ENCODE measurements around the gene WDR5.
A peak's percentile ranks its signal among the peaks of the same experiment; 100 is the strongest.

The WDR5 gene

DNA sequence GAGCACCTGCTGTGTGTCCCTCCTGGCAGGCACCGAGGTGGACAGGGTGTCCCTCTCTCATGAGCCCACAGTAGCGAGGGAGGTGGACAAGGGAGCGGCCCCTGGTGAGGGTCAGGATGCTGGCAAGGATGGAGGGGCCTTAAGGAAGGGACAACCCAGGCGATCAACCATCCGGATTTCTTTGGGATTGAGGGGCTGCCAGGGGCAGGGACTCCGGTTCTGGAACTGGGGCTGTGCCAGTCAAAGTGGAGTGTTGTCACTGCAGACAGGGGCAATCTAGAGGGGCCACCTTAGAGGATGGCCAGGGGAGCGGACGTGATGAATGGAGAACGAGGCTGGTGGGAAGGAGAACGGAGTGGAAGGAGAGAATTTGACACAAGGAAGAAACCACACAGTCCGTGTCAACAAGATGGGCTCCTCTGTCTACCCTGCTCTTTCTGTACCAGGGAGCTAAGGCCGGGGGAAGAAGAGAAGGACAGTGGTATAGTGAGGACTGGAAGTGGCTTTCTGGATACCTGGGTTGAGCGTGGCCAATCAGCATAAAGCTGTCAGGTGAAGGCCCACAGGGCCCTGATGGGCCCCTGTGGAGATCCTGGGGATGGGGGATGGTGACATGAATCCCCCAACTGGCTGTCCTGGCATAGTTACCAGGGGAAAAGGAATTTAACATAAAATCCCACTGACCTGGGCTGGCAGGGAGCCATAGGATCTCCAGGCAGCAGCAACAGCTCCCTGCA, 4.2 kb upstream of the WDR5 start:
- no peak for DNase-seq (ENCODE audit: low read depth in 3 of 3, low spot score in 1 of 3)

- DNase-seq (ENCODE audit: low read depth in 3 of 3, low spot score in 1 of 3) = no peak
Observed at GRCh38 chr9:134132208-134132870, 3.5 kb upstream of the WDR5 start.

GRCh38 chr9:134134949-134135342, 936 bp upstream of the WDR5 start:
- no peak for DNase-seq (ENCODE audit: low read depth in 3 of 3, low spot score in 1 of 3)

- peak in 1 of 3 donors; percentile 7 for DNase-seq (ENCODE audit: low read depth in 3 of 3, low spot score in 1 of 3)
Observed at GRCh38 chr9:134136118-134136995, 475 bp downstream of the WDR5 start.

- no peak for DNase-seq (ENCODE audit: low read depth in 3 of 3, low spot score in 1 of 3)
Observed at GRCh38 chr9:134136996-134137299, 1.1 kb downstream of the WDR5 start.

- DNase-seq (ENCODE audit: low read depth in 3 of 3, low spot score in 1 of 3) = no peak
Observed at GRCh38 chr9:134138292-134138691, 2.4 kb downstream of the WDR5 start.

GRCh38 chr9:134139081-134139480, 3.2 kb downstream of the WDR5 start:
- no peak for DNase-seq (ENCODE audit: low read depth in 3 of 3, low spot score in 1 of 3)

- no peak for DNase-seq (ENCODE audit: low read depth in 3 of 3, low spot score in 1 of 3)
Observed at GRCh38 chr9:134141906-134142305, 6.0 kb downstream of the WDR5 start.

DNA sequence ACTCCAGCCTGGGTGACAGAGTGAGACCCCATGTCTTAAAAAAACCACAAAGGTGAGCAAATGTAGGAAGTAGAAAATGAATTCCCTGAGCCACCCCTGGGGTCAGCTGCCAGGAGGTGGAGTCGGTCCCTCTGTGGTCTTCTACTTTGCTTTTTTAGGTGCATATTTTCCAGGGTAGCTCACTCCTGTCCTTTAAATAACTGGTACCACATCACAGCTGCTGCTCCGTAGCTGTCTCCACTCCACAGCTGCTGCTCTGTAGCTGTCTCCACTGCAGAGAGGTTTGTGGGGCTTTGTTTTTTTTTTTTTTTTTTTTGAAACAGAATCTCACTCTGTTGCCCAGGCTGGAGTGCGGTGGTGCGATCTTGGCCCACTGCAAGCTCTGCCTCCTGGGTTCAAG, 8.9 kb downstream of the WDR5 start:
- no peak for DNase-seq (ENCODE audit: low read depth in 3 of 3, low spot score in 1 of 3)

DNA sequence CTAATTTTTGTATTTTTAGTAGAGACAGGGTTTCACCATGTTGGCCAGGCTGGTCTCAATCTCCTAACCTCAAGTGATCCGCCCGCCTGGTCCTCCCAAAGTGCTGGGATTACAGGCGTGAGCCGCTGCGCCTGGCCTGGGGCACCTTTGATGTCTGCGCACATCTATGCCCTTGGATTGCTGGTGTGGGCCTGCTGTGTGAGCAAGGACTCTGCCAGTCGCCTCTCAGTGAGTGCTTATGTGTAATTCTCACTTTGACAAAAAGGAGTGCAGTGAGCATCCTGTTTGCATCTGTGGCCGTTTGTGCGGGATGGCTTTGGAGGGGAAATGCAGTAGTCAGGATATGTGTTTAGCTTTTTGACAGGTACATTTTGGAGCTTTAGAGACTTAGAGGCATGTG, 9.4 kb downstream of the WDR5 start:
- DNase-seq (ENCODE audit: low read depth in 3 of 3, low spot score in 1 of 3) = no peak

DNA sequence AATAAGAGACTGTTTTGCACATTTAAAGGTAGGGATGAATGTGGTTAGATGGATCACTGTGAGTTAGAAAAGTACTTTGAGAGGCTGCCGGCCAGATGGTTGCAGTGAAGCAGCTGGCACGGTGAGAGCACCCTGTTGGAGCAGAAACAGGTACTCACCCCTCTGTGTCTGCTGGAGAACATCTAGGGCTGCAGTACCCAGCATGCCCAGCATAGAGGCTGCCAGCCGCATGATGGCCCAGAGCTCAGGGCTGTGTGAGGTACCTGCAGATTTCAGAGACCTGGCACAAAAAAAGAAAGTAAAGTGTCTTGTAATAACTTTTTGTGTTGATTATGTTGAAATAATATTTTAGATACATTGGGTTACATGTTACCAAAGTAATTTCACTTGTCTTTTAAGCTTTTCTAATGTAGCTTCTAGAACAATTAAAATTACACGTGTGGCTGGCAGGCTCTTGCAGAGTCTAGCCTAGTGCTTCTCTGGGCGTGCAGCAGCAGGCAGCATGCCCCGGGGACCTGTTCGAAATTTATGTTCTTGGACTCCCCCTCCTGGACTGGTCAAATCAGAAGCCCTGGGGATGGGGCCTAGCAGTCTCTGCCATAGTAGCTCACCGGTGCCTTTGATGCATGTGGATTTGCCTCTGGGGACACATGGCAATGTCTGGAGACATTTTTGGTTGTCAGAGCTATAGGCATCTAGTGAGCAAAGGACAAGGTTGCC, 11.1 kb downstream of the WDR5 start:
- DNase-seq (ENCODE audit: low read depth in 3 of 3, low spot score in 1 of 3) = no peak

DNA sequence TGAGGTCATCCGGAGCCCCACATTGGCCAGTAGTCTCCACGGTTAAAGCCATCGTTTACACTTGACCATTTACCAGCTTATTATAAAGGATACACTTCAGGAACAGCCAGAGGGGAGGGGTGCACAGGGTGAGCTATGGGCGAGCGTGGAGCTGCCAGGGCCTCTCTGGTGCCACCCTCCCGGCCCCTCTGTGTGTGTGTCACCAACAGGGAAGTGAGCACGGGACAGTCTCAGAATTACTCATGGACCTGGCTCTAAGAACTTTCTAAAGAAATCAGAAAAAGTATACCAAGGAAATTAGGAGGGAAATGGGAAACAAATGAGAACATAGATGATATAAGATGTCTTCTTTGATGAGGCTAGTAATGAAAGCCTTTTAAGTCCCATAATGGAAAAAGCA, 13.5 kb downstream of the WDR5 start:
- DNase-seq (ENCODE audit: low read depth in 3 of 3, low spot score in 1 of 3) = no peak

- DNase-seq (ENCODE audit: low read depth in 3 of 3, low spot score in 1 of 3) = no peak
Observed at GRCh38 chr9:134150557-134151214, 14.8 kb downstream of the WDR5 start.

DNA sequence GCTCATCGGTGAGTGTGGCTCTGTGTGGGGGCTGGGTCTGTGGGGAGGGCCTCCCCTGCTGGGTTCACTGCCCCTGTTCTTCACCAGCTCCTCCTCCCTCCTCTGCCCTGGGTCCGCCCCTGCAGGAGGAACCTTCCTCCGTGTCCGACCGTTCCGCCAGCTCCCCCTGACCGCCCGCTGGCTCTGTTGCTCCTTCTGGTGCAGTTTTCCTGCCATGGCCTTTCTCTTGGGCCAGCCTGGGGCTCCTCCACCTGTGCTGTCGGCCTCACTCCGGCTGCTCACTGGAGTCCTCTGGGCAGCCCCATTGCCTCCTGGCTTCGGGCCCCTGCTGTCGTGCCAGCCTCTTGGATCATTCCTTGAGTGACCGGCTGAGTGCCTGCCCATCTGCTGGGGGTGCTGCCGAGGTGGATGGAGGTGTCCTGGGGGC, 16.2 kb downstream of the WDR5 start:
- no peak for DNase-seq (ENCODE audit: low read depth in 3 of 3, low spot score in 1 of 3)

GRCh38 chr9:134152488-134152887, 16.6 kb downstream of the WDR5 start:
- DNase-seq (ENCODE audit: low read depth in 3 of 3, low spot score in 1 of 3) = no peak

- DNase-seq (ENCODE audit: low read depth in 3 of 3, low spot score in 1 of 3) = no peak
Observed at GRCh38 chr9:134153450-134153849, 17.6 kb downstream of the WDR5 start.

GRCh38 chr9:134154262-134154701, 18.4 kb downstream of the WDR5 start:
- DNase-seq (ENCODE audit: low read depth in 3 of 3, low spot score in 1 of 3) = no peak

DNA sequence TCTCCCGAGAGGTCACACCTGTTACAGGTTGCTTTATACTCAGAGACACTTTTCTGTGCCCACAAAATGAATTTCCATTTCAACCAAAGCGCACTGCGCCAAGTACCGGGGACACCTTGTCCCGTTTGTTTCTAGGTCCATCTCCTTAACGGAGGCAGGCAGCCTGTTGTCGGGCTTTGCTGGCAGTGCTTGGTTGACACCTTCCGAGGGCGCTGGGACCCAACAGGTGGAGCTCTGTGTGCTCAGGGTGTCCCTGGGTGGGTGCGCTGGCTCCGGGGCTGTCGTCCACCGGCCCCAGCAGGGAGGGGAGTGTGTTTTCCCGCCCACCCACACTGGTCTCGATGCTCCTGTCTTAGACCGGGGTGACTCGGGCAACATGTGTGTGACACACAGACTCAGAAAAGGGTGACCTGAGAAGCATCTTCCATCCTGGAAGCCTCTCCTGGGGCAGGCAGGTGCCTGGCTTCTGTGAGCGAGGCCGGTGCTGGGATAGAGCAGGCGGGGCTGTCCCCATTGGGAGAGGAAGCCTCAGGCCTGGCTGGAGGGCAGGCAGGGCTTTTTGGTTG, 20.0 kb downstream of the WDR5 start:
- no peak for DNase-seq (ENCODE audit: low read depth in 3 of 3, low spot score in 1 of 3)

DNA sequence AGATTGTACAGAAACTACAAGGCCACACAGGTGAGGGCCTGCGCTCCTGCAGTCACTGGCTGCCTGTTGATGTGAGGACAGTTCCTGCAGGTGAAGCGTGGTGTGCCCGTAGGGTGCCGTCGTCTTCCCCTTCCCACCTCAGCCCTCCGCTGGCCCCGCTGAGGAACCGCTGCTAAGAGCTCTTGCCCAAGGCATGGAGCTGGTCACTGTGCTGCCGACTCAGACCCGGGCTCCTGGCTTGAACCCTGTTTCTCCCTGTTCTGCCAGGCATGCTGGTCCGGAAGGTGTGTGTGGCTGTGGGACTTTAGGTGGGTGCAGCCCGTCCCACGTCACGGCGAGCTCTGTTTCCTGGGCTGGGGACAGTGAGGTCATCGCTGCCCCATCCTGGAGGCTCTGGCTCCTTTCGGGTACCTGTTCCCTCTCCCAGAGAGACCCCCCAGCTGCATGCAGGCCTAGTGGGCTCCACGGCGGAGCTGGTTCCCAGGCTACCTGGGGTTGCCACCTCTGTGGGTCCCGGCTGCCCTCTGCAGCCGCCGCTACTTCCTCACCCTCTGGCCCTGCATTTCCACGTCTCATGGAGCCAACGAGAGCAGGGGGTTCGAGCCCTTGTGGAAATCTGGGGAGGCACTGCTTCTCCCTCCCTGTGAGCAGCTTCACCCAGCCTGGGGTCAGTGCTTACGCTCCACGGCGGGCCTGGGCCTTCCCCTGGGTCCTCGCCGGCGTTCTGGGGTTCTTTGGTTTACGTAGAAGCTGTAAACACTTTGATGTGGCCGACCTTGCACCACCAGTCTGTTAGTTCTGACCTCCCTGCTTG, 20.9 kb downstream of the WDR5 start:
- DNase-seq (ENCODE audit: low read depth in 3 of 3, low spot score in 1 of 3) = no peak
